ENCODE data around the gene GIGYF2. TPM values are rescaled to one million over a fixed set of nuclear protein-coding genes. Genes with fewer than 3 reads are reported as not detected.

The GIGYF2 gene
- total and polyA plus RNA-seq, 8 donors, result 56.2 to 76.6 (median 62.4) TPM

DNA sequence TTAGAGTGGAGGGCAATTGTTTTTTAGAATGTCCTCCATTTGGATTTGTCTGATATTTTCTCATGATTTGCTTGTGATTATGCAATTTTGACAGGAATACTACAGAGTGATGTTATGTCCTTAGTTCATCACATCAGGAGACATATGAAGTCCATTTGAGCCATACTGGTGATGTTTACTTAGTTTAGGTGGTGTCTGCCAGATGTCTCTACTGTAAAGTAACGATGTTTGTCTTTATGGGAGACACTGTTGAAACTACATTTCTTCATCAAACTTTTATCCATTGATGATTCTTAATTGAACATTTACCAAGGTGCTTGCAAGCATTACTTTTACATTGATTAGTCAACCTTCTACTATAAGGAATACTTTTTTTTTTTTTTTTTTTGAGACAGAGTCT, 168.0 kb downstream of the GIGYF2 start:
- H3K4me1 ChIP-seq, result no peaks in the 10 kb centered on the region
- peaks cover 0 to 12% of the 10 kb centered on the region in 2 donors for H3K36me3 ChIP-seq
- intact Hi-C loops (cut with DNase I), result no loop called here
- TF ChIP-seq, protein P1, sequence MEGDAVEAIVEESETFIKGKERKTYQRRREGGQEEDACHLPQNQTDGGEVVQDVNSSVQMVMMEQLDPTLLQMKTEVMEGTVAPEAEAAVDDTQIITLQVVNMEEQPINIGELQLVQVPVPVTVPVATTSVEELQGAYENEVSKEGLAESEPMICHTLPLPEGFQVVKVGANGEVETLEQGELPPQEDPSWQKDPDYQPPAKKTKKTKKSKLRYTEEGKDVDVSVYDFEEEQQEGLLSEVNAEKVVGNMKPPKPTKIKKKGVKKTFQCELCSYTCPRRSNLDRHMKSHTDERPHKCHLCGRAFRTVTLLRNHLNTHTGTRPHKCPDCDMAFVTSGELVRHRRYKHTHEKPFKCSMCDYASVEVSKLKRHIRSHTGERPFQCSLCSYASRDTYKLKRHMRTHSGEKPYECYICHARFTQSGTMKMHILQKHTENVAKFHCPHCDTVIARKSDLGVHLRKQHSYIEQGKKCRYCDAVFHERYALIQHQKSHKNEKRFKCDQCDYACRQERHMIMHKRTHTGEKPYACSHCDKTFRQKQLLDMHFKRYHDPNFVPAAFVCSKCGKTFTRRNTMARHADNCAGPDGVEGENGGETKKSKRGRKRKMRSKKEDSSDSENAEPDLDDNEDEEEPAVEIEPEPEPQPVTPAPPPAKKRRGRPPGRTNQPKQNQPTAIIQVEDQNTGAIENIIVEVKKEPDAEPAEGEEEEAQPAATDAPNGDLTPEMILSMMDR (IDR thresholded peaks at IDR 0.05), result no peak
- H3K4me3 ChIP-seq, result no peak overlapping the region
- DNase-seq, result no peak
- no peak overlapping the region for H3K27ac ChIP-seq
- no peak for ATAC-seq
- H3K9me3 ChIP-seq, result no peaks in the 10 kb centered on the region
- H3K27me3 ChIP-seq, result no peaks in the 10 kb centered on the region

DNA sequence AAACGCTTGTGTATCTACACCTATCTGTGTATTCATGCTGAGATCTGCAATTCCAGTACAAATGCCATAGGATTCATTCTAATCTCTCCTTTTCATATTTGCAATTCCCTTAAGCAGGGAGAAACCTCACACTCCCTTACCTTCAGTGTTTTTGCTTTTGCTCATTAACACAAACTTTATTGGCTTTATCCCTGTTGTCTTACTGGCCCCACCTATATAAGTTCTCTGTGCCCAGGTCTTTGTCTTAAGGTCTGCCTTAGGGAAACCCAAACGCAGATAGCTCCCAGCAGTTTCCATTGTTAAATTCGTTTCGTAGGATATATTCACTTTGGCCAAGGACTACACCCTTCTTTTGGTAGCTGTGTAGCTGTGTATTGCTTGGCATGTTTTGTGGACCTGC, 169.0 kb downstream of the GIGYF2 start:
- H3K4me3 ChIP-seq, result no peak overlapping the region
- H3K9me3 ChIP-seq, result no peaks in the 10 kb centered on the region
- DNase-seq (no peak), ATAC-seq (no peak)
- intact Hi-C loops (cut with DNase I), result no loop called here
- H3K27ac ChIP-seq, result no peak overlapping the region
- TF ChIP-seq, protein P1 (IDR thresholded peaks at IDR 0.05), result no peak
- peaks cover 0 to 4% of the 10 kb centered on the region in 2 donors for H3K36me3 ChIP-seq
- no peaks in the 10 kb centered on the region for H3K27me3 ChIP-seq
- no peaks in the 10 kb centered on the region for H3K4me1 ChIP-seq

DNA sequence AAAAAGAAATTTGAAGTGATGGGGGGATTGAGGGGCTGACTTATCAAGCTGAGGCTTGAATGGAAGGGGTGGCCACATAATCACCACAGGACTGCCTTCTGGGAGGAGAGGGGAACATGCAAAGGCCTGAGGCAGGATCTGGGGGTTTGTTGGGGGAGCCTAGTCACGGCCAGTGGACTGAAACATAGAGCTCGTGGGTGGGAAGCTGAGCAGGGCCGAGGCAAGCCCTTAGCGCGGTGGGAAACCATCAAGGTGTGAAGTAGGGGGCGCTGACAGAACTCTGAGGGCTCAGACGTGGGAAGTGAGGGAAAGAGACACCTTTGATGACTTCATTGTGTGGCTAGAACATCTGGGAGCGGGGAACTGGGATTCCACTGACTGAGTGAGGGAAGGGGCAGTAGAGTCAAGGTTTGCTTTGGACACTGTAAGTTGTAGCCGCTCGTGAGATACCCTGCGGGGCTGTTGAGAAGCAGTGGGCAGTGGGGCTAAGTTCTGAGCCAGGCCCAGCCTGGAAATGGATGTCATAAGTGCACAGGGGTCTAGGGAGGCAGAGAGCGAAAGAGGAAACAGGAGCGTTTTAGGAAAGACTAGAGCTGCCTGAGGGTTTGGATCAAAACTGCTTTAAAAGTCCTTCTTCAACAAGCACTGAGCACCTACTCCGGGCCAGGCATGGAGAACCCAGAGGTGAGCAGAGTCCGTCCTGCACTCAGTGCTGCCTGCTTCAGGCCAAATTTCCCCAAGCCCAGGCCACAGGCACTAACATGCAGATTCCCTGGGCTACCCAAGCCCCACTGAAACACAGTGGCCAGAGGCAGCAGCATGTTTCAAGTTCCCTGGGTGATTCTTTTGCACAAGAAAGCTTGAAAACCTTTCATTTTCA, 172.2 kb downstream of the GIGYF2 start:
- no peak overlapping the region for H3K4me3 ChIP-seq
- intact Hi-C loops (cut with DNase I), result no loop called here
- H3K27me3 ChIP-seq, result peaks cover 0 to 3% of the 10 kb centered on the region in 2 donors
- no peak overlapping the region for H3K27ac ChIP-seq
- ATAC-seq (no peak), DNase-seq (no peak)
- H3K9me3 ChIP-seq, result no peaks in the 10 kb centered on the region
- peaks cover 0 to 2% of the 10 kb centered on the region in 2 donors for H3K4me1 ChIP-seq
- no peaks in the 10 kb centered on the region for H3K36me3 ChIP-seq
- TF ChIP-seq, protein P1 (IDR thresholded peaks at IDR 0.05), result no peak

DNA sequence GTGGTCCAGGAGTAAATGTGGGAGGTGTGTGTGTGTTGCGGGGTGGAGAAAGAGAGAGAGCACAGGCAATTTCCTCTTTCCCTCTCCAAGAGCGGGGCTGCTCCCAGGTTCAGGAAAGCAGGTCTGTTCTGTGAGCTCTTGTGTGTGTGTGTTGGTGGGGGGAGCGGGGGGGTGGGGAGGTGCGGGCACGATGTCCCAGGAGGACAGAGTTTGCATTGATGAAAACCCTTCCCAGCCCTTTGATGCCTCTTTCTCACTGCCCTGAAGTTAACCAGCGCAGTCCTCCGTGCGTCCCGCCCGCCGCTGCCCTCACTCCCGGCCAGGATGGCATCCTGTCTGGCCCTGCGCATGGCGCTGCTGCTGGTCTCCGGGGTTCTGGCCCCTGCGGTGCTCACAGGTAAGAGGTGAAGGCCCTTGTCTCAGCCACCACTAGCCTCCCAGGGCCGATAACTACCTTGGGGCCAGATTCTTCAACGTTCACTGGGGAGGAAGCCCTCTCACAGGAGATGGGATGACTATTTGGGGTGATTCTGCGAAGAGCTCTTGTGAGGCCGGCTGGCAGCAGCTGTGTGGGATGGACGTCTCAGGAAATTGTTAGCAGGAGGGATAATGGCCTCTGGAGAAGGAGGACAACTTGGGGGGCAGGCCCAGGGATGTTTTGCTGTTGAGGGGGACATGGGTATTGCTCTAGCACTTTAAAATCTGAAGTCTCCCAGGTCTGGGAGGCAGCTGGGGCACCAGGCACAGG, 173.1 kb downstream of the GIGYF2 start, which contains the start of gene SNORC:
Gene SNORC, plus strand, starts transcription at position 247 of the 748 bp plus-strand sequence. Its CDS starts 78 bp downstream, at position 325.
- Histone ChIP-seq H3K27ac (no peak within 1 kb of the TSS), H3K4me3 (no peak within 1 kb of the TSS), H3K4me1 (peaks cover 0 to 4% of the 10 kb centered on the region in 2 donors), H3K27me3 (peaks cover 0 to 11% of the 10 kb centered on the region in 2 donors), H3K9me3 (no peaks in the 10 kb centered on the region), H3K36me3 (no peaks in the 10 kb centered on the region)
- intact Hi-C loops (cut with DNase I), result no loop called here
- DNase-seq (no peak), ATAC-seq (no peak)
- TF ChIP-seq, protein P1 (IDR thresholded peaks at IDR 0.05), result no peak

All from left lung (tissue), 10 donors.